NB4 (cell line): Measurements from ENCODE around the gene WDR5.
"Not testable (repeated sequence)": the region's sequence is repeated elsewhere in the genome, so short reads cannot be mapped to it uniquely, and the experiment has no call there.

Experiments used
- DNase-seq: peaks from one replicate; pipeline ENCODE4 v3.0.0; 2010; ENCODE audit warnings: low read depth
- H3K4me3 ChIP-seq: one replicate; pipeline ENCODE4 v1.5.1; 2011; ENCODE audit warnings: mild to moderate bottlenecking, low read depth, low read length, moderate library complexity
- MYC ChIP-seq: IDR thresholded peaks from 2 replicates; pipeline ENCODE4 v1.6.1; 2011; ENCODE audit warnings: low read depth, low read length
- POLR2A ChIP-seq: IDR thresholded peaks from 2 replicates; pipeline ENCODE4 v1.6.1; 2011; ENCODE audit warnings: mild to moderate bottlenecking; ENCODE audit not compliant: insufficient read length; ENCODE audit errors: extremely low read depth
- TF ChIP-seq, protein P1 (sequence below): IDR thresholded peaks from 2 replicates; pipeline ENCODE4 v1.6.1; 2011; ENCODE audit warnings: low read depth, low read length
- TF ChIP-seq, protein P2 (sequence below): IDR thresholded peaks from one replicate; pipeline ENCODE4 v1.5.1; 2012; ENCODE audit warnings: low read depth, low read length

The WDR5 gene

DNA sequence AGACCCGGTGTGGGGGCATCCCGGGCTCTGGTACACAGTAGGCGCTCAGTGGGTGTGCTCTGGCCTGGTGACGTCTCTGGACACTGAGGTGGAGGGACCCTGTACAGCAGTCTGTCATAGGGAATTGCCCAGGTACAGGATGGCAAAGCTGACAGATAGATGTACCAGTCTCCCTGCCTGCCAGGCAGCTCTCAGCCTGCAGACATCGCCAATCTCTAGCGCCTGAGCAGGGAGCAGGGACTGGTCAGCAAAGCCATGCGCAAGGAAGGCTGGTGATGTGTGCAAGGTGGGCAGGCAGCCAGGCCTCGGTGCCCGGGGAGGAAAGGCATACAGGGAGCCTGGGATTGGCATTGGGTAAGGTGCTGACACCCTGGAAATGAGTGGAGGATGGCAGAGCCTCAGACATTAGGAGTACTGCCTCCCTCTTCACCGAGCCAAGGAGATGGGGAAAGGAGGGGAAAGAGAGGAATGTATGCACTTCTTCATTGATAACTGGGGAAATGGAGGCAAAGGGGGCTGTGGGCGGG, 34.2 kb upstream of the WDR5 start:
- TF ChIP-seq, protein P1, sequence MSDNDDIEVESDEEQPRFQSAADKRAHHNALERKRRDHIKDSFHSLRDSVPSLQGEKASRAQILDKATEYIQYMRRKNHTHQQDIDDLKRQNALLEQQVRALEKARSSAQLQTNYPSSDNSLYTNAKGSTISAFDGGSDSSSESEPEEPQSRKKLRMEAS = no peak
- TF ChIP-seq MYC (no peak), POLR2A (no peak)
- TF ChIP-seq, protein P2, sequence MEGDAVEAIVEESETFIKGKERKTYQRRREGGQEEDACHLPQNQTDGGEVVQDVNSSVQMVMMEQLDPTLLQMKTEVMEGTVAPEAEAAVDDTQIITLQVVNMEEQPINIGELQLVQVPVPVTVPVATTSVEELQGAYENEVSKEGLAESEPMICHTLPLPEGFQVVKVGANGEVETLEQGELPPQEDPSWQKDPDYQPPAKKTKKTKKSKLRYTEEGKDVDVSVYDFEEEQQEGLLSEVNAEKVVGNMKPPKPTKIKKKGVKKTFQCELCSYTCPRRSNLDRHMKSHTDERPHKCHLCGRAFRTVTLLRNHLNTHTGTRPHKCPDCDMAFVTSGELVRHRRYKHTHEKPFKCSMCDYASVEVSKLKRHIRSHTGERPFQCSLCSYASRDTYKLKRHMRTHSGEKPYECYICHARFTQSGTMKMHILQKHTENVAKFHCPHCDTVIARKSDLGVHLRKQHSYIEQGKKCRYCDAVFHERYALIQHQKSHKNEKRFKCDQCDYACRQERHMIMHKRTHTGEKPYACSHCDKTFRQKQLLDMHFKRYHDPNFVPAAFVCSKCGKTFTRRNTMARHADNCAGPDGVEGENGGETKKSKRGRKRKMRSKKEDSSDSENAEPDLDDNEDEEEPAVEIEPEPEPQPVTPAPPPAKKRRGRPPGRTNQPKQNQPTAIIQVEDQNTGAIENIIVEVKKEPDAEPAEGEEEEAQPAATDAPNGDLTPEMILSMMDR = no peak
- H3K4me3 ChIP-seq = no peak overlapping the region
- no peak for DNase-seq

DNA sequence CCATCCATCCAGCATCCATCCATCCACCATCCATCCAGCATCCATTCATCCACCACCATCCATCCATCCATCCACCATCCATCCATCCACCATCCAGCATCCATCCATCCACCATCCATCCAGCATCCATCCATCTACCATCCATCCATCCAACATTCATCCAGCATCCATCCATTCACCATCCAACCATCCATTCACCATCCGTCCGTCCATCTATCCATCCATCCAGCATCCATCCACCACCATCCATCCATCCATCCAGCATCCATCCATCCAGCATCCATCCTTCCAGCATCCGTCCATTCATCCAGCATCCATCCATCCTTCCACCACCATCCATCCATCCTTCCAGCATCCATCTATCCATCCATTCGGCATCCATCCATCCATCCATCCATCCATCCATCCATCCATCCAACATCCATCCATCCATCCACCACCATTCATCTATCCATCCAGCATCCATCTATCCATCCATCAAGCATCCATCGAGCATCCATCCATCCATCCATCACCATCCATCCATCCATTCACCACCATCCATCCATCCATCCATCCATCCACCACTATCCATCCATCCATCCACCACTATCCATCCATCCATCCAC, 32.4 kb upstream of the WDR5 start:
- TF ChIP-seq, protein P2 = no peak
- no peak for TF ChIP-seq POLR2A
- no peak for TF ChIP-seq MYC
- TF ChIP-seq, protein P1 = no peak

DNA sequence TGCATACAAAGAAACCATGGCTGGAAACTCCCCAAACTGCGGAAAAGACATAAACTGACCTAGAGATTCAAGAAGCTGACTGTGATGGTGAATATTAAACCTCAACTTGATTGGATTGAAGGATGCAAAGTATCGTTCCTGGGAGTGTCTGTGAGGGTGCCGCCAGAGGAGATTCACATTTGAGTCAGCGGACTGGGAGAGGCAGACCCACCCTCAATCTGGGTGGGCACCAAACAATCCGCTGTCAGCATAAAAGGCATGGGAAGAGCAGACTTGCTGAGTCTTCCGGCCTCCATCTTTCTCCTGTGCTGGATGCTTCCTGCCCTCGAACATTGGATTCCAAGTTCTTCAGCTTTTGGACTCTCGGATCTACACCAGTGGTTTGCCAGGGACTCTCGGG, 24.8 kb upstream of the WDR5 start:
- no peak overlapping the region for H3K4me3 ChIP-seq
- no peak for DNase-seq
- TF ChIP-seq MYC = no peak
- TF ChIP-seq, protein P1 = no peak
- no peak for TF ChIP-seq POLR2A

More for the DNA sequence above, 32.4 kb upstream of the WDR5 start:
- H3K4me3 ChIP-seq = no peak overlapping the region
- no peak for DNase-seq

DNA sequence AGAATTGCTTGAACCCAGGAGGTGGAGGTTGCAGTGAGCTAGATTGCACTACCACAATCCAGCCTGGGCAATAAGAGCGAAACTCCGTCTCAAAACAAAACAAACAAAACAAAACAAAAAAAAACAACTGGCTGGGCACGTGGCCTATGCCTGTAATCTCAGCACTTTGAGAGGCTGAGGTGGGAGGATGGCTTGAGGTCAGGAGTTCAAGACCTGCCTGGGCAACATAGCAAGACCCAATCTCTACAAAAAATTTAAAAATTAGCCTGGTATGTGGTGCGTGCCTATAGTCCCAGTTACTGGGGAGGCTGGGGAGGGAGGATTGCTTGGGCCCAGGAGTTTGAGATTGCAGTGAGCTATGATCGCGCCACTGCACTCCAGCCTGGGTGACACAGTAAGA, 23.3 kb upstream of the WDR5 start:
- no peak for DNase-seq
- H3K4me3 ChIP-seq = no peak overlapping the region
- TF ChIP-seq POLR2A = no peak
- TF ChIP-seq, protein P2 = no peak
- no peak for TF ChIP-seq MYC
- TF ChIP-seq, protein P1 = no peak

DNA sequence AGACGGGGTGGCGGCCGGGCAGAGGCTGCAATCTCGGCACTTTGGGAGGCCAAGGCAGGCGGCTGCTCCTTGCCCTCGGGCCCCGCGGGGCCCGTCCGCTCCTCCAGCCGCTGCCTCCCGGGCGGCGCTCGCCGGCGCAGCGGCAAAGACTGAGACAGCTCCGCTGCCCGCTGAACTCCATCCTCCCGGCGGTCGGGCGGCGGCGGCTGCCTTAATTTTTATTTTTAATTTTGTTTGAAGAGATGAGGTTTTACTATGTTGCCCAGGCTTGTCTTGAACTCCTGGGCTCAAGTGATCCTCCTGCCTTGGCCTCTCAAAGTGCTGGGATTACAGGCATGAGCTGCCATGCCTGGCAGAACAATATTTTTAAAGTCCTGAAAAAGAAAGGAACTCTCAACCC, 16.9 kb upstream of the WDR5 start:
- H3K4me3 ChIP-seq, DNase-seq: not testable (repeated sequence)

DNA sequence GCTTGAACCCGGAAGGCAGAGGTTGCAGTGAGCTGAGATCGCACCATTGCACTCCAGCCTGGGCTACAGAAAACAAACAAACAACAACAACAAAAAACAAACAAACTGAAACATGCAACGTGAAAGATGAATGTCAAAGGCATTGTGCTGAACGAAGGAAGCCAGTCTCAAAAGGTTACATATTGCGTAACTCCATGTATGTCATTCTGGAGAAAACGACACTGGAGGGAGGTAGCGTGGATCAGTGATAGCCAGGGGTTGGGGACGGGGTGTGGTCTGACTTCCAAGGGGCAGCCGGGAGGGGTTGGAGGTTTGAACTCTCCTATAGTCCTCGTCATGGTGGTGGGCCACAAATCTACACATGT, 12.1 kb upstream of the WDR5 start:
- no peak for TF ChIP-seq MYC
- TF ChIP-seq, protein P1 = no peak
- peak; percentile 35 for DNase-seq
- no peak overlapping the region for H3K4me3 ChIP-seq

DNA sequence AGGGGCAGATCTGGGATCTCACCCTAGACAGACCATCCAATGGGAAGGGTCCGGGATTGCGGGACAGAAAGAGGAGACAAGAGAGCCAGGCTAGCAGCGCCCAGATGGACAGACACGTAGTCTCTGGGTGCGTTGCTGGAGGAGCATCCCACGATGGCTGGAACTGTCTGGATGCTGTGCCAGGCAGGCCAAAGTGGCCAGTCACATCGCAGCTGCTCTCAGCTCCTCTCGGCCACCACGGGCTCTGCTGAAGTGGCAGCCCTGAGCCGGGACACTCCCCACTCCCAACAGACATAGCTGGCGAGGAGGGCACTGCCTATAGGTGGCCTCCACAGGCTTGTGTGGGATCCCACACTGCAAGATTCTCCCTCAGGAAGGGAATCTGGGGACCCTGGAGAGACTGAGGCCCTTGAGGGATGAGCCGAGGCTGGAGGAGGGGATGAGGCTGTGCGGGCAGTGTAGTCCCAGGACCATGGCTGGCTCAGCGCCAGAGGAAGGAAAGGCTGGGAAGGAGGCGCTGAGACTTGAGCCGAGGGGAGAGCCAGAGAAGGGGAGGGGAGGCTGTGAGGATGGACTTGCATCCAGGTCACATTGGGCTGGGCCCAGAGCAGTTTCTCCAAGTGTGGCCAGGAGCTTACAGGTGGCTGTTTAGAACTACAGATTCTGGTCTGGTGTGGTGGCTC, 10.3 kb upstream of the WDR5 start:
- no peak overlapping the region for H3K4me3 ChIP-seq
- no peak for DNase-seq
- TF ChIP-seq MYC (no peak), POLR2A (no peak)
- TF ChIP-seq, protein P2 = no peak
- TF ChIP-seq, protein P1 = no peak
